ENCODE data around the gene CBX5.
"Not testable (repeated sequence)": the region's sequence is repeated elsewhere in the genome, so short reads cannot be mapped to it uniquely, and the experiment has no call there.

GRCh38 chr12:54284070-54284780 lies 4.3 kb upstream of the CBX5 start:
- TF ChIP-seq, protein P1, sequence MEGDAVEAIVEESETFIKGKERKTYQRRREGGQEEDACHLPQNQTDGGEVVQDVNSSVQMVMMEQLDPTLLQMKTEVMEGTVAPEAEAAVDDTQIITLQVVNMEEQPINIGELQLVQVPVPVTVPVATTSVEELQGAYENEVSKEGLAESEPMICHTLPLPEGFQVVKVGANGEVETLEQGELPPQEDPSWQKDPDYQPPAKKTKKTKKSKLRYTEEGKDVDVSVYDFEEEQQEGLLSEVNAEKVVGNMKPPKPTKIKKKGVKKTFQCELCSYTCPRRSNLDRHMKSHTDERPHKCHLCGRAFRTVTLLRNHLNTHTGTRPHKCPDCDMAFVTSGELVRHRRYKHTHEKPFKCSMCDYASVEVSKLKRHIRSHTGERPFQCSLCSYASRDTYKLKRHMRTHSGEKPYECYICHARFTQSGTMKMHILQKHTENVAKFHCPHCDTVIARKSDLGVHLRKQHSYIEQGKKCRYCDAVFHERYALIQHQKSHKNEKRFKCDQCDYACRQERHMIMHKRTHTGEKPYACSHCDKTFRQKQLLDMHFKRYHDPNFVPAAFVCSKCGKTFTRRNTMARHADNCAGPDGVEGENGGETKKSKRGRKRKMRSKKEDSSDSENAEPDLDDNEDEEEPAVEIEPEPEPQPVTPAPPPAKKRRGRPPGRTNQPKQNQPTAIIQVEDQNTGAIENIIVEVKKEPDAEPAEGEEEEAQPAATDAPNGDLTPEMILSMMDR (IDR thresholded peaks at IDR 0.05; ENCODE audit: low read depth, low read length) = not testable (repeated sequence)
- TF ChIP-seq EZH2phosphoT487 (IDR thresholded peaks at IDR 0.05; ENCODE audit: low read depth) = not testable (repeated sequence)
